ELF-1 (cell line): Measurements from ENCODE around the gene CADM1.

Experiments used
- DNase-seq: peaks from one replicate; pipeline ENCODE4 v3.0.0-alpha.2; 2016; ENCODE audit warnings: low read depth, low spot score

Gene CADM1

GRCh38 chr11:115515647-115516395 lies 11.6 kb upstream of the CADM1 start:
- DNase-seq = no peak

GRCh38 chr11:115506954-115507675 lies 2.9 kb upstream of the CADM1 start:
- DNase-seq = no peak

GRCh38 chr11:115505175-115505574 lies 960 bp upstream of the CADM1 start:
- DNase-seq = no peak

- DNase-seq = no peak
These were observed 334 bp downstream of the CADM1 start for GRCh38 chr11:115503886-115504275.

GRCh38 chr11:115503083-115503885 lies 931 bp downstream of the CADM1 start:
- DNase-seq = peak; percentile 89

- no peak for DNase-seq
These were observed 1.6 kb downstream of the CADM1 start for GRCh38 chr11:115502636-115503082.

- peak; percentile 24 for DNase-seq
These were observed 2.2 kb downstream of the CADM1 start for GRCh38 chr11:115501893-115502589.

- DNase-seq = no peak
These were observed 2.7 kb downstream of the CADM1 start for GRCh38 chr11:115501502-115501892.

GRCh38 chr11:115500547-115501501 lies 3.4 kb downstream of the CADM1 start:
- DNase-seq = no peak

- no peak for DNase-seq
These were observed 4.3 kb downstream of the CADM1 start for GRCh38 chr11:115499891-115500290.

GRCh38 chr11:115499241-115499799 lies 4.9 kb downstream of the CADM1 start:
- no peak for DNase-seq

- no peak for DNase-seq
These were observed 5.9 kb downstream of the CADM1 start for GRCh38 chr11:115498354-115498753.

GRCh38 chr11:115497303-115497702 lies 6.9 kb downstream of the CADM1 start:
- DNase-seq = no peak

GRCh38 chr11:115496892-115497291 lies 7.3 kb downstream of the CADM1 start:
- no peak for DNase-seq

GRCh38 chr11:115493905-115494304 lies 10.3 kb downstream of the CADM1 start:
- no peak for DNase-seq

GRCh38 chr11:115493488-115493887 lies 10.7 kb downstream of the CADM1 start:
- DNase-seq = no peak

- DNase-seq = no peak
These were observed 14.7 kb downstream of the CADM1 start for GRCh38 chr11:115489466-115489865.

GRCh38 chr11:115488945-115489344 lies 15.3 kb downstream of the CADM1 start:
- no peak for DNase-seq

GRCh38 chr11:115481528-115481927 lies 22.7 kb downstream of the CADM1 start:
- no peak for DNase-seq

GRCh38 chr11:115480611-115481010 lies 23.6 kb downstream of the CADM1 start:
- DNase-seq = peak; percentile 60
